Heart left ventricle (tissue), 16 donors: ENCODE data around the gene SIN3B. TPM values are rescaled to one million over a fixed set of nuclear protein-coding genes. Genes with fewer than 3 reads are reported as not detected.

Source experiments
- ATAC-seq, 4 donors: fragments of 200-7000 bp; cut with Tn5 transposase; one replicate each; pipeline ENCODE4 v1.9.1; 2020 to 2022; ENCODE audit warnings: moderate library complexity in 4 of 4, mild to moderate bottlenecking in 3 of 4, moderate number of reproducible peaks in 1 of 4
- DNase-seq, 5 donors: peaks; one replicate each; pipeline ENCODE4 v3.0.0-alpha.2; 2020
- H3K27ac ChIP-seq, 12 donors: fragments of 200-600 bp; sonication (generic) in 4 of 12; one replicate each; pipeline versions ENCODE4 v1.5.0 to v1.8.0; 2016 to 2022; ENCODE audit warnings: mild to moderate bottlenecking in 2 of 12
- H3K27me3 ChIP-seq, 9 donors: fragments of 200-600 bp; sonication (generic) in 2 of 9; one replicate each; pipeline versions ENCODE4 v1.5.1 to v1.8.0; 2016 to 2022; ENCODE audit warnings: mild to moderate bottlenecking in 3 of 9
- H3K36me3 ChIP-seq, 9 donors: fragments of 200-600 bp; sonication (generic) in 2 of 9; one replicate each; pipeline versions ENCODE4 v1.5.0 to v1.8.0; 2018 to 2022; ENCODE audit warnings: mild to moderate bottlenecking in 2 of 9
- H3K4me1 ChIP-seq, 12 donors: fragments of 200-600 bp; sonication (generic) in 4 of 12; one replicate each; pipeline versions ENCODE4 v1.5.0 to v1.8.0; 2016 to 2022; ENCODE audit warnings: mild to moderate bottlenecking in 3 of 12
- H3K4me3 ChIP-seq, 12 donors: fragments of 200-600 bp; sonication (generic) in 4 of 12; one replicate each; pipeline versions ENCODE4 v1.5.0 to v1.8.0; 2017 to 2022; ENCODE audit warnings: mild to moderate bottlenecking in 9 of 12, moderate library complexity in 4 of 12
- H3K9me3 ChIP-seq, 12 donors: fragments of 200-600 bp; sonication (generic) in 4 of 12; one replicate each; pipeline versions ENCODE4 v1.5.0 to v1.8.0; 2016 to 2022; ENCODE audit warnings: mild to moderate bottlenecking in 1 of 12
- POLR2A ChIP-seq, 2 donors: fragments of 450-650 bp; IDR thresholded peaks; one replicate each; pipeline ENCODE4 v1.6.1; 2017; ENCODE audit warnings: antibody characterized with exemption in 2 of 2, mild to moderate bottlenecking in 2 of 2, moderate library complexity in 2 of 2
- WGBS, 4 donors: extraction: QIAGEN DNeasy Blood & Tissue Kit in 2 of 4; methylation state at CpG; one replicate each; pipeline versions ENCODE4 v1.1.5 to v1.1.7; 2013 to 2018; 5-methylcytosine and 5-hydroxymethylcytosine counted together
- intact Hi-C, 10 donors: fragments of 100-400 bp; cut with DNase I; formaldehyde crosslinking; loops; one replicate each; pipeline versions ENCODE4 v1.11.1 to v1.14.2; 2022
- polyA plus RNA-seq, 2 donors: library from polyadenylated mRNA; stranded (reverse); fragments of 200-250 nt; gene quantifications; one replicate each; pipeline ENCODE4 v1.2.3, GENCODE V29; 2013
- total RNA-seq, 9 donors: library from RNA; depleted of rRNA in 2 of 9; stranded (reverse); fragments of >200 nt in 2 of 9; fragmentation: NEBNext Ultra II Directional in 3 of 9; extraction: Animal tissue kit (Norgen Biotek cat#: 25700) in 3 of 9; gene quantifications; one replicate each; pipeline versions ENCODE4 v1.1.0 to v1.2.4, GENCODE V29; 2016 to 2023
- TF ChIP-seq, protein P1 (sequence below), 12 donors: fragments of 200-600 bp; sonication (generic) in 4 of 12; IDR thresholded peaks; one replicate each; pipeline versions ENCODE4 v1.5.0 to v1.8.0; 2018 to 2022; ENCODE audit warnings: antibody characterized with exemption in 12 of 12, mild to moderate bottlenecking in 5 of 12
- donor health status: ischemic (EF 13 %, LVEDD 7.1; RV severe dilation, severe dysfunction).
- donor health status: healthy with polysubstance abuse.
- donor health status: DM: no; HTN: yes; CAD: no.
- donor health status: DM: no; HTN: no; CAD: no.
- donor health status: ischemic (EF 25% LVEDD 6.9; RV normal size, moderate dysfunction).
- donor health status: ischemic (EF 25% LVEDD 5.7; RV mildly dilated, moderate dysfunction).
- donor health status: healthy.
- donor health status: DM: yes; HTN: yes; CAD: no.
- donor health status: ischemic (EF 35%, LVEDD 5.7; RV mildly dilated, moderate dysfunction).
- donor health status: nonischemic (EF 11% LVEDD 7.7; RV severe dilation, severe dysfunction).
- donor health status: DM: yes; HTN: yes; CAD: no.
- donor health status: PGD.
- donor health status: ischemic (EF 29% LVEDD 5.4; RV normal size, mild dysfunction).
- donor health status: nonischemic (EF 23%, LVEDD 6.1; RV moderate dilation, normal function).

Gene SIN3B
- total and polyA plus RNA-seq, 11 donors: 15.2 to 36.6 (median 24.6) TPM

DNA sequence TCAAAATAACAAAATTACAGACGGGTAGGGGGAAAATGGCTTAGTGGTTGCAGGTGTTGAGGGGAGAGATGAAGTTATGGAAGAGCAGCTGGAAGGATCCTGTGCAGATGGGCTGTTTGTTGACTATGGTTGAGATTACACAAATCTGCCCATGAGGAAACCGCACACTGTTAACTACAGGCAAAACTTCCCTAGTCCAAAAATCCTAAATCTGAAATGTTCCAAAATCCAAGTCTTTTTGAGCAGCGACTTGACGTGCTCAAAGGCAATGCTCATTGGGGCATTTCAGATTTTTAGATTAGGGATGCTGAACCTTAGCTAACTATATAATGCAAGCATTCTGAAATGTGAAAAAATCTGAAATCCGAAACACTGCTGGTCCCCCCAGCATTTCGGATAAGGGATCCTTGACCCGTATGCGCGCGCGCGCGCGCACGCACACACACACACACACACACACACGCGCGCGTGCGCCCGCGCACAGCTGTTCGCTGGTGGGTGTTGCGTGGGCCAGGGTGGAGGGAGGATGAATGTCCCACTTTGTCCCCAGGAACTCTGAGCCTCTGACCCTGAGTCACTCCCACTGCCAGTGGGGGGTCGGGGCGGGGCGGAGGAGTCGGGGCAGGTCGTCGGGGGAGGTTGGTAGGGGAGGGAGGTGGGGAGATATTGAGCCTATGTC is 66.4 kb downstream of the SIN3B start:
- DNase-seq (no peak), ATAC-seq (no peak)
- H3K27ac ChIP-seq: peak overlapping the region in 8 of 12 donors; percentile 70 to 92 (median 84)
- intact Hi-C loops: loop anchor here in 6 of 10 donors (5.0 to 10.0 kb wide), 6 partner anchors 58 to 147 kb away; partner anchors contain the start of gene SIN3B (in 2 of the 6)
- TF ChIP-seq, protein P1, sequence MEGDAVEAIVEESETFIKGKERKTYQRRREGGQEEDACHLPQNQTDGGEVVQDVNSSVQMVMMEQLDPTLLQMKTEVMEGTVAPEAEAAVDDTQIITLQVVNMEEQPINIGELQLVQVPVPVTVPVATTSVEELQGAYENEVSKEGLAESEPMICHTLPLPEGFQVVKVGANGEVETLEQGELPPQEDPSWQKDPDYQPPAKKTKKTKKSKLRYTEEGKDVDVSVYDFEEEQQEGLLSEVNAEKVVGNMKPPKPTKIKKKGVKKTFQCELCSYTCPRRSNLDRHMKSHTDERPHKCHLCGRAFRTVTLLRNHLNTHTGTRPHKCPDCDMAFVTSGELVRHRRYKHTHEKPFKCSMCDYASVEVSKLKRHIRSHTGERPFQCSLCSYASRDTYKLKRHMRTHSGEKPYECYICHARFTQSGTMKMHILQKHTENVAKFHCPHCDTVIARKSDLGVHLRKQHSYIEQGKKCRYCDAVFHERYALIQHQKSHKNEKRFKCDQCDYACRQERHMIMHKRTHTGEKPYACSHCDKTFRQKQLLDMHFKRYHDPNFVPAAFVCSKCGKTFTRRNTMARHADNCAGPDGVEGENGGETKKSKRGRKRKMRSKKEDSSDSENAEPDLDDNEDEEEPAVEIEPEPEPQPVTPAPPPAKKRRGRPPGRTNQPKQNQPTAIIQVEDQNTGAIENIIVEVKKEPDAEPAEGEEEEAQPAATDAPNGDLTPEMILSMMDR (IDR thresholded peaks at IDR 0.05): no peak
- TF ChIP-seq POLR2A (IDR thresholded peaks at IDR 0.05): no peak
- H3K27me3 ChIP-seq: peaks cover 0 to 26% (median 0%) of the 10 kb centered on the region in 9 donors
- H3K4me3 ChIP-seq: peak overlapping the region in 11 of 12 donors; percentile 34 to 84 (median 65)
- H3K9me3 ChIP-seq: no peaks in the 10 kb centered on the region
- peaks cover 0 to 30% (median 9%) of the 10 kb centered on the region in 12 donors for H3K4me1 ChIP-seq
- no peaks in the 10 kb centered on the region for H3K36me3 ChIP-seq
- 44 to 60% (median 48%) methylated on average over 27 to 30 of the region's 30 CpGs for WGBS, 4 donors

DNA sequence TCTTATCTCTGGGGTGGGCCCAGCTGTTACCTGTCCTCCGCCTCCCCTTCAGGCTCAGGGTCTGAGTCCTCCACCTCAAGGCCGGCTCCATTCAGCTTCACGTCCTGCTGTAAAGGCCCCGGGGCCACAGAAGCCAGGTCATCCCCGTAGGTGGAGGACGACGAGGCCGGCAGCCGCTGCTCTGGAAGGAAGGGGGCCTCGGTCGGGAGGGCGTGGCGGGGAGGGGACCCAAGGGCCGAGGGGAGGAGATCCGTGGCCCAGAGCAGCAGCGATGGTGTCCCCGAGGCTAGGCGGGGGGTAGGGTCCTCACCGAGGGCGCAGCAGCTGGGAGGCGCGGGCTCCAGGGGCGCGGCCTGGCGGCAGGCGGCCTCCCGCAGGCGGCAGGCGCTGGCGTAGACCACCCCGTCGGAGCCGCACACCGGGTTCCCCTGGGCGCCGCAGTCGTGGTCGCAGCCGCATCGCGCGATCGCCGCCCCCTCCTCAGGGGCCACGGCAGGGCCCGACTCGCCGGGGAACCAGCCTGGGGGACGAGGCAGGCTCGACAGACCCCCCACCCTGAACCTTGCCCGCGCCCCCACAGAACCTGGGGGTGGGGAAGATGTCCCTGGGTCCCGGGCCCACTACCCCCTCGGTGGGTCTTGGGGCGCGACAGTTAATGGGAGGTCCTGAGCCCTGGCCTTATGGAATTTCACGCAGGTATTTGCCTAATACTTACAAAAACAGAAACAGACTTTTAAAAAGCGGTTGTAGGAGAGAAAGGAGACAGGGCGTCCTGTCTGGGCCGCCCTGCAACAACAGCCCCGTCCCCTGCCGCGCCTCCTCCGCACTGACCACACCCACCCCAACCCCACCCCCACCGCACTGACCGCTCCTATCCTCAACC is 67.2 kb downstream of the SIN3B start:
- H3K4me3 ChIP-seq: peak overlapping the region; percentile 34 to 84 (median 66)
- peaks cover 0 to 26% (median 0%) of the 10 kb centered on the region in 9 donors for H3K27me3 ChIP-seq
- ATAC-seq (peak in 1 of 4 donors; percentile 4), DNase-seq (peak in 1 of 5 donors; percentile 77)
- H3K27ac ChIP-seq: peak overlapping the region; percentile 54 to 92 (median 82)
- H3K4me1 ChIP-seq: peaks cover 0 to 30% (median 9%) of the 10 kb centered on the region in 12 donors
- TF ChIP-seq, protein P1 (IDR thresholded peaks at IDR 0.05): no peak
- peak in 1 of 2 donors; percentile 44 for TF ChIP-seq POLR2A (IDR thresholded peaks at IDR 0.05)
- no peaks in the 10 kb centered on the region for H3K9me3 ChIP-seq
- WGBS, 4 donors: 2 to 5% (median 3%) methylated on average over 29 to 66 of the region's 66 CpGs
- H3K36me3 ChIP-seq: no peaks in the 10 kb centered on the region
- intact Hi-C loops: loop anchor here in 6 of 10 donors (5.0 to 10.0 kb wide), 6 partner anchors 59 to 146 kb away; partner anchors contain the start of gene SIN3B (in 2 of the 6)

DNA sequence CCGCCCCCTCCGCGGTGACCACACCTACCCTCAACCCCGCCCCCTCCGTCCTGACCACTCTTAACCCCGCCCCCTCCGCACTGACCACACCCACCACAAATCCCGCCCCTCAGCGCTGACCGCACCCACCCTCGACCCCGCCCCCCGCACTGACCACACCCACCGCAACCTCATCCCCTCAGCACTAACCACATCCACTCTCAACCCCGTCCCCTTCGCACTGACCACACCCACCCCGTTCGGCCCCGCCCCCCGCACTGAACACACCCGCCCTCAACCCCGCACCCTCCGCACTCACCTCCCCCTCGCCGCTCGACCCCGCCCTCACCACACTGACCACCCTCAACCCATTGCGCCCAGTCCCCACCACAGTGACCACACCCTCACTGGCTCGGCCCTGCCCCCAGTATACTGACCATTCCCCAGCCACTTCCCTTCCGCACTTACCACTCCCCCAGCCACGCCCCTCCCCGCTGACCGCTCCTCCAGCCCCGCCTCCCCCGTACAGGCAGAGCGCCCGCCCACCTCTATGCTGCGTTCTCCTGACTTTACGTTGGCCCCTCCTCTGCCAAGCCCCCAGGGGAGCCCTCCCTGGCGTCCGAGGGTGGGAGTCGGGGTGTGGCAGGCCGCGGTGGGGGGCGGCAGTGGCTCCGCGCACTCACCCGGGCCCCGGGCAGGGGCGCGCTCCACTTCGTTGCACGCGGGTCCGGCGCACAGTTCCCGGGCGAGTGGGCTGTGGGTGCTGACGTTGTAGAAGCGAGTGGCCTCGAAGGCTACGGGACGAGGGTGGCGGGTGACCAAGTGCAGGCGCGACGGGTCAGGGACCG is 68.0 kb downstream of the SIN3B start:
- intact Hi-C loops: loop anchor here in 6 of 10 donors (5.0 to 10.0 kb wide), 6 partner anchors 60 to 145 kb away; partner anchors contain the start of gene SIN3B (in 2 of the 6)
- Histone ChIP-seq H3K4me3 (peak overlapping the region; percentile 12 to 84 (median 66)), H3K4me1 (peaks cover 0 to 30% (median 9%) of the 10 kb centered on the region in 12 donors), H3K27me3 (peaks cover 0 to 26% (median 0%) of the 10 kb centered on the region in 9 donors), H3K9me3 (no peaks in the 10 kb centered on the region), H3K27ac (peak overlapping the region; percentile 3 to 86 (median 78)), H3K36me3 (no peaks in the 10 kb centered on the region)
- DNase-seq (peak; percentile 94 to 97 (median 95)), ATAC-seq (peak; percentile 89 to 93 (median 90))
- peak in 1 of 2 donors; percentile 22 for TF ChIP-seq POLR2A (IDR thresholded peaks at IDR 0.05)
- TF ChIP-seq, protein P1 (IDR thresholded peaks at IDR 0.05): no peak
- 1 to 6% (median 4%) methylated on average over 45 to 68 of the region's 68 CpGs for WGBS, 4 donors
